GM18517 (cell line): ENCODE measurements around the gene GMDS.

Experiments
- ATAC-seq: cut with Tn5 transposase; IDR thresholded peaks from one replicate; pipeline ENCODE4 v1.9.1; 2021; ENCODE audit warnings: mild to moderate bottlenecking, moderate library complexity; ENCODE audit not compliant: unreplicated experiment

Gene GMDS

DNA sequence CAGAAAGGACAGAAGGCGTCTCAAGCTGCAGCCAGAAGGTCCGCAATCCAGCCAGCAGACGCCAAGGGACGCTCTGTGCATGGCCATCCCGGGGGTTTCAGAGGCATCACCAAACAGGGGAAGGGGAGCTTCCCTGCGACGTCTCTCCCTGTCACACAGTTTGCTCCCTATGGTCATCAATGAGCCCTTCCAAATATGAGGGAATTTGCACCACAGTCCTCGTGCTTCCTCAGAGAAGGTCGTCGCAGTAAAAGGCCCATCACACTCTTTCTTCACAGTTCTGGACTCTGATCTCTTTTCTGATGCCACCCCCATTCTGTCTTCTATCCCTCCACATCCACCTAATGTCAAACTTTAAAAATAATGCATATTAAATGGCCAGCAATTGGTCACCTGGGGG lies 645.9 kb downstream of the GMDS start:
- no peak for ATAC-seq

GRCh38 chr6:1598886-1599285 lies 646.5 kb downstream of the GMDS start:
- ATAC-seq, result no peak

DNA sequence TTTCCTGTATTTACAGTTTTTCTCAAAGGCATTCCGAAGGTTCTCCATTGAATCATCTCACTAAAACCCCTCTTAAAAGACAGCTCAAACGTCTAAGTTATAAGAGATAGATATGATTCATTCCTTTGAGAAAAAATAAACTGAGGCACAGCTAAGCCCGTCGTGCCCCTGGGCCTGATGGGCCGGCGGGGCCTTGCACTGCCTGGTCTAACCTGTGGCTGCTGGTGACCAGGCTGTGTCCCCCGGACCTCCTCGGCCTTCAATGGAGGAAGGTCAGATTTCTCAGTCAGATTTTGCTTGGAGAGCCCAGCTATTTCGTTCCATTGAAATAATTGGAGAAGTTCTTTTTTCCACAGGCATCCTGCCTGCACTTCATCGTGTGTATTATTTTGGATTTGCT lies 647.0 kb downstream of the GMDS start:
- no peak for ATAC-seq

DNA sequence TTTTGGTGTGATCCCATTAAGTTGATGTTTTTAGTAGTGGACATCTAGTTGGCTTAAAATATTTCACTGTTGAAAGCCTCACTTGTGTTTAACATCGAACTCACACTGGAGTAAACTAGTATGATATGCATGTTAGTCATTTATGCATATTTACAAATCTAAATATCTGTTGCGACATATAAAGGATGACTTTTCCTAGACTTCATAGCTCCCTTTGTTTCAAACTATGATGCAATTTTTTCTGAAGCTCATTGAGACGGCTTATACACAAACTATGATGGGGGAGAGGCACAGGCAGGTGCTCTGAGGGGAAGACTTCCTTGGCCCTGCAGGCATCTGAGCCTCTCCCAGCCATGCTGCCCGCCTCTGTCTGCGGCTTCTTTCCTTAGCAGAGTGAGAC lies 647.5 kb downstream of the GMDS start:
- ATAC-seq, result no peak

DNA sequence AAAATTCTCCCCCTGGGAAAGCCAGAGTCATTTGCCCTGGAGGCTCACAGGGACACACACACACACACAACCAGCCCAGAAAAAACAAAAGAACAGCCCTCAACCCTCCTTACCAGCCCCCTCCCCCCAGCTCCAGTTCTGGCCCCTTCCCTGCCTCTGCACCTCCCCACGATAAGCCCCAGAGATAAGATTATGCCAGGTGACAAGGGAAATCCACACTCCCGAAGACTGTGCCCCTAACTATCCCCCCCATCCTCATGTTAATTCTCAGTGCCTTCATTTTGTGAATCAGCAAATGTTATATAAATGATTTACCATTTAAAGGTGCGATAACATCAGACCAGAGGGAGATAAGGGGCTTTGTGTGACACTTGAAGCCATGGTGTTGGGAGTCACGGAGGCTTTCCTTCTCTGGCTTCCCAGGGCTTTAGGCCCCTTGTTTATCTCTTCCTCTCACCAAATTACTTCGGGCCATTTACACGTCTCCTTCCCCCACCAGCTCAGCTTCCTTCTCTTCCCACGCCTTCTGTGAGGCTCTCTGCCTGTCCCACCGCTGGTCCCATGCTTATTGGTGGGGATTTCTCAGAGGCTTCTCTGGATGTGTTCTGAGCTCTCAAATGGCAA lies 648.2 kb downstream of the GMDS start:
- no peak for ATAC-seq

GRCh38 chr6:1596088-1596852 lies 649.1 kb downstream of the GMDS start:
- ATAC-seq, result no peak

GRCh38 chr6:1595271-1596087 lies 649.9 kb downstream of the GMDS start:
- ATAC-seq, result no peak

GRCh38 chr6:1594445-1595200 lies 650.8 kb downstream of the GMDS start:
- no peak for ATAC-seq

- no peak for ATAC-seq
Measured at GRCh38 chr6:1593958-1594314, 651.5 kb downstream of the GMDS start.

DNA sequence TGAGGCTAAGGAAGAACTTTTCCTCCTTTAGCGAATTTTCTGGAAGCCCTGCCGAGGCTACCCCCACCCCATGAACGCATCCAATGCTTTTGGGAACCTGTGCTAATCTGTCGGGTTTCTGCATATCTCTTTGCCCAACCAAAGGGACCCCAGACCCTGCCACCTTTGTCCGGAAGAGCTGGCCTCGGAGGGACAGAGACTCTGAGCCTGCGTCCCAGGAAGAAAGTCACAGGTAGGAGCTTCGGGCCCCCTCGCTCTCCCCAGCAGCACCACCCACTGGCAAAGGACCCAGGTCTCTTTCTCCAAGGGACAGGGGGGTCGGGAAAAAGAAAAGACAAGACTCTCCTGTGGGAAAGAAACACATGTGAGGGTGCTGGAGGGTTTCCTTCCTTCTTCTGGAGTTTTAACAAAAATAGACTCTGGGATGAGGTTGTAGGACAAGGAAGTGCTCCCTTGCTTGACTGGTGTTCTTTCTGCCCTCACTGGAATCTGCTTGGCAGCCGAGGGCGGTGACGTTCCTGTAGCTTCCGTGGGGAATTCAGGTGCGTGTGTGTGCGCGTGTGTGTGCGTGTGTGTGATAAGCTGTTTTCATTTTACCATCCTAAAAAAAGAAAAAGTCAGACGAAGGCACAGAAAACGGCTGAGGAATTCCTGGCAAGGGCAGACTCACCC lies 652.0 kb downstream of the GMDS start:
- ATAC-seq, result no peak

- no peak for ATAC-seq
Measured at GRCh38 chr6:1592852-1593251, 652.6 kb downstream of the GMDS start.

DNA sequence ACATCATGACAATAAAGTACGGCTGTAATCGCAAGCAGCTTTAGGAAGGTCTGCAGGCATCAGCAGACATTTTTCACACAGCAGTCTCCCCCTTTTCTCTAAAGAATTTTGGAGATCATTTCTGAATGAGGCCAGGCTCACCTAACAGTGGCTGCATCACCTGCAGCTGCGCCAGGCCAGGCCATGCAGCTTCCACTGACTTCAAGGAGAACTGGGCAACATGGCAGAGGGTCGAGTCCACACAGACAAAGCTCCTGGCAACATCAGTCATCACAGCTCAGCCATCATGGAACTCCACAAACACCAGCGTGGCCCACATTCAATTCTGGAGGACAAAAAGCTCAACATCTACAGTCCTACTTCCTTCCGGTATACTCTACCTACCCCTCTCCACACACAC lies 653.5 kb downstream of the GMDS start:
- no peak for ATAC-seq

GRCh38 chr6:1591243-1591642 lies 654.2 kb downstream of the GMDS start:
- ATAC-seq, result no peak

DNA sequence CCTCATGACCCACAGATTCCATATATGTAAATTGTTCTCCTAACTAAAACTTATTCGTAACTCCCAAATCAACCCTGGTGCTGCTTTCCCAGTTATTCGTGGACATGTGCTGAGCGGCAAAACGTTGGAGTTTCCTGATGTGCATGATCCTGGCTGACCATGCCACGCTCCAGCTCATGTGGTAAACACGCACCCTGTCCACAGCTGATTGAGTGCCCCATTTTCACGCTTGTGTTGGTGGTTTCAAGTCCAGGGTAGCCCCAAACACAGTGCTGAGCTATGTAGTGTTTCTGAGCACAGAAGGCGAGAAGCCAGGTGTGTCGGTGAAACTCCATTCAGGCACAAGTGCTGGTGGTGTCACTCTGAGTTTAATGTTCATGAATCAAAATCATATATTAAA lies 654.8 kb downstream of the GMDS start:
- ATAC-seq, result no peak

- ATAC-seq, result no peak
Measured at GRCh38 chr6:1589208-1589607, 656.2 kb downstream of the GMDS start.

GRCh38 chr6:1587977-1588376 lies 657.4 kb downstream of the GMDS start:
- ATAC-seq, result no peak

GRCh38 chr6:1587546-1587945 lies 657.9 kb downstream of the GMDS start:
- no peak for ATAC-seq

DNA sequence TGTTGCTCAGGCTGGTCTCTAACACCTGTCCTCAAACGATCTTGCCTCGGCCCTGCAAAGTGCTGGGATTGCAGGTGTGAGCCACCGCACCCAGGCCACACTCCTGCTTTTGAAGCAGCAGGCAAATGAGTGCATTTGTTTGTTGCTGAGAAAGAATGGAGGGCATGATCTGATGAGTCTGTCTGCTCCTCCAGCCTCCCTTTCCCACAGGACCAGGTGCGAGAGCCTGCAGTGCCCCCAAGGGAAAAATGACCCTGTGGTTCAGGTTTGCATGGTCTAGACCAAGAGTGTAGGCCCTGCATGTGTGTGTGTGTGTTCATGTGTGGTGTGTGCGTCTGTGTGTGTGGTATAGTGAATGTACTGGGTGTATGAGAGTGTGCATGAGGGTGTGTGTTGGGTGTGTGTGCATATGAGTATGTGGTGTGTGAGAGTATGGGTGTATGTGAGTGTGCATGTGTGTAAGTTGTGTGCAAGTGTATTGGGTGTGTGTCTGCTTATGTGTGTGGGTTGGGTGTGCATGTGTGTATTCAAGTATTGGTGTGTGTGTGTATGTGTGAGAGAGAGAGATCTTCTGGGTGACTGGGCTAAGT lies 658.4 kb downstream of the GMDS start:
- no peak for ATAC-seq

- no peak for ATAC-seq
Measured at GRCh38 chr6:1586256-1586655, 659.1 kb downstream of the GMDS start.

GRCh38 chr6:1585669-1586049 lies 659.7 kb downstream of the GMDS start:
- ATAC-seq, result no peak
